ENCODE measurements around the gene ABHD16A.

GRCh38 chr6:31734821-31735406, 31.8 kb upstream of the ABHD16A start:
- no peak for TF ChIP-seq CTCF (IDR thresholded peaks at IDR 0.05; ENCODE audit: low read depth, low read length, poor library complexity, severe bottlenecking)
- no peak for TF ChIP-seq EZH2phosphoT487 (IDR thresholded peaks at IDR 0.05; ENCODE audit: borderline replicate concordance, low read length)
